Pulmonary artery endothelial cell (primary cell): ENCODE data around the gene RFX1. TPM values are rescaled to one million over a fixed set of nuclear protein-coding genes. Genes with fewer than 3 reads are reported as not detected.
"Not testable (repeated sequence)": the region's sequence is repeated elsewhere in the genome, so short reads cannot be mapped to it uniquely, and the experiment has no call there.

ENCODE experiments used
- DNase-seq: peaks from one replicate; pipeline ENCODE4 v3.0.0-alpha.2; 2011; ENCODE audit warnings: low read depth, low spot score
- total RNA-seq: library from RNA; depleted of rRNA; stranded (reverse); fragments of >200 nt; gene quantifications from 2 replicates; pipeline ENCODE4 v1.2.3, GENCODE V29; 2014

The RFX1 gene
- total RNA-seq, 1 donor from 2014 or later, result 1.7 TPM

GRCh38 chr19:14027856-14028450, 21.8 kb upstream of the RFX1 start, which contains the start of gene RLN3:
Gene RLN3, plus strand, starts transcription at chr19:14028148. Its CDS starts 57 bp downstream, at chr19:14028205.
- no peak for DNase-seq

- DNase-seq, result not testable (repeated sequence)
These were observed 20.6 kb upstream of the RFX1 start for GRCh38 chr19:14026652-14027192.

- DNase-seq, result no peak
These were observed 17.5 kb upstream of the RFX1 start for GRCh38 chr19:14023404-14024235.

- DNase-seq, result no peak
These were observed 16.3 kb upstream of the RFX1 start for GRCh38 chr19:14022469-14022868.

GRCh38 chr19:14021474-14021873, 15.4 kb upstream of the RFX1 start:
- DNase-seq, result no peak

GRCh38 chr19:14019739-14020138, 13.6 kb upstream of the RFX1 start:
- not testable (repeated sequence) for DNase-seq

GRCh38 chr19:14019100-14019499, 13.0 kb upstream of the RFX1 start:
- DNase-seq, result no peak

GRCh38 chr19:14015524-14016035, 9.5 kb upstream of the RFX1 start:
- no peak for DNase-seq

- no peak for DNase-seq
These were observed 6.3 kb upstream of the RFX1 start for GRCh38 chr19:14012378-14012915.

GRCh38 chr19:14006766-14007562, 844 bp upstream of the RFX1 start:
- DNase-seq, result no peak

GRCh38 chr19:14005349-14006084, 603 bp downstream of the RFX1 start:
- peak; percentile 67 for DNase-seq

GRCh38 chr19:14004619-14005348, 1.3 kb downstream of the RFX1 start:
- DNase-seq, result no peak

GRCh38 chr19:14003251-14004055, 2.7 kb downstream of the RFX1 start:
- no peak for DNase-seq

GRCh38 chr19:14002571-14003250, 3.4 kb downstream of the RFX1 start:
- DNase-seq, result no peak

GRCh38 chr19:14000691-14001375, 5.3 kb downstream of the RFX1 start:
- no peak for DNase-seq

GRCh38 chr19:13999085-13999484, 7.0 kb downstream of the RFX1 start:
- no peak for DNase-seq

GRCh38 chr19:13998426-13998825, 7.7 kb downstream of the RFX1 start:
- no peak for DNase-seq

GRCh38 chr19:13997631-13997962, 8.5 kb downstream of the RFX1 start:
- DNase-seq, result no peak
